C4-2B (cell line): ENCODE results near the gene ZNF93.

ENCODE experiments used
- CTCF ChIP-seq: fragments of 450-650 bp; conservative IDR thresholded peaks from 2 replicates; pipeline ENCODE4 v1.5.1; 2017; ENCODE audit warnings: mild to moderate bottlenecking
- ZFX ChIP-seq: fragments of 450-650 bp; IDR thresholded peaks from 2 replicates; pipeline ENCODE4 v1.6.1; 2017

DNA sequence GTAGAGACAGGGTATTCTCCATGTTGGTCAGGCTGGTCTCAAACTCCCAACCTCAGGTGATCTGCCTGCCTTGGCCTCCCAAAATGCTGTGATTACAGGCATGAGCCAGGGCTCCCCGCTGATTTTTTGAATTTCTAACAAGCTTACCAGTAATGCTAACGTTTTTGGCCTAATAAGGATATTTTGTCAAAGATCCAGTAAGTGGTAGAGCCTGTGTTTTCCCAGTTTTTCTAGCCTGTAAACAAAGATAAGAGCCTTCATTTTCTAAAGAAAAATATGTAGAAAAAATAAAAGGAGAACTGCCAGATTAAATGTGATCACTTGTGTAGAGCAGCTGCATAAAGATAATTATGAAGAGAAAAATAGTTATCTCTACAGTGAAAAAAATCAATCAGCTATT lies 37.7 kb downstream of the ZNF93 start:
- TF ChIP-seq CTCF (no peak), ZFX (no peak)
